Measurements from ENCODE around the gene C19orf38. TPM values are rescaled to one million over a fixed set of nuclear protein-coding genes. Genes with fewer than 3 reads are reported as not detected.
"Not testable (repeated sequence)": the region's sequence is repeated elsewhere in the genome, so short reads cannot be mapped to it uniquely, and the experiment has no call there.

C19orf38 gene
- total RNA-seq, 1 donor from 2014 or later = 0.96 TPM

DNA sequence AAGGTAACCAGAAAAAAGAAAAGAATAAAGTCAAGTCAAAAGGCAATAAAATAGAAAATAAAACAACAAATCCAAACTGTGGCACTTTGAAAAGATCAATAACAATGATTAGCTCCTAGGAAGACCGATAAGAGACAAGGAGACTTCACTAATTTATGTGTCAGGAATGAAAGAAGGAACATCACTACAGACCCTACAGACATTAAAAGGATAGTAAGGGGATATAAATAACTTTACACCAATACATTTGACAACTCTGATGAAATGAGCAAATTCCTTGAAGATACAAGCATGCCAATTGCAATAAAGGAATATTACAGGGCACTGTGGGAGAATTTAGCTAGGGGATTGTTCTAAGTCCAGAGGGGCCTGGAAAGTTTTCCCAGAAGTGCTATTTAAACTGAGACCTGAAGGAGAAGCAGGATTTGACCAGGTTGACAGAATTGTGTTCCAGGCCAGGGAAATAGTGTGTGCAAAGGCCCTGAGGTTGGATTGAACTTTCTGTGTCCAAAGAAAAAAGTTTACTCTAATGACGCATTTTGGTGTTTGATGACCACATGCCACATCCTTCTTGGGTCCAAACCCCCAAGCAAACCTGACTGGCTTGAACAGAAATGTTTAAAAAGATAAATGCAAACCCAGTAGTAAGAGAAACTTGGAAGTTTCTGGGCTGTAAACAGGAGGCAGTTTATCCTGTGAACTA is 1.6 kb upstream of the C19orf38 start:
- ATAC-seq (no peak), DNase-seq (ENCODE audit: low spot score) (no peak)

DNA sequence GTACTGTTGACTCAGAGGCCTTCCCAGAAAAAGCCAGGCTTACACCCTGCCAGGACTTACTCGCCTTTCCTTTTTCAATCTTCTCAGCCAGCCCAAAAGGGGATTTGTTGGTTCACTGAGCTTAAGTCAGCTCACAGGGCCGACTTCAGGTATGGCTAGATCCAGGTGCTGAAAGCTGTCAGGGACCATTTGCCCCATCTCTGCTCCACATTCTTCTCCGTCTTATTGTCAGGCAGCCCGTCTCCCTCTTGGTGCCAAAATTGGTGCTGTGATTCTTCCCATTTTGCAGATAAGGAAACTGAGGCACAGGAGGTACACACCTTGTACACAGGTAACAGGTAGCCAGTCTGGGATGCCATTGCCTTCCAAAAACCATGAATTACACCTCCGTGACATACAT is 2.4 kb downstream of the C19orf38 start:
- ATAC-seq (no peak), DNase-seq (ENCODE audit: low spot score) (no peak)

DNA sequence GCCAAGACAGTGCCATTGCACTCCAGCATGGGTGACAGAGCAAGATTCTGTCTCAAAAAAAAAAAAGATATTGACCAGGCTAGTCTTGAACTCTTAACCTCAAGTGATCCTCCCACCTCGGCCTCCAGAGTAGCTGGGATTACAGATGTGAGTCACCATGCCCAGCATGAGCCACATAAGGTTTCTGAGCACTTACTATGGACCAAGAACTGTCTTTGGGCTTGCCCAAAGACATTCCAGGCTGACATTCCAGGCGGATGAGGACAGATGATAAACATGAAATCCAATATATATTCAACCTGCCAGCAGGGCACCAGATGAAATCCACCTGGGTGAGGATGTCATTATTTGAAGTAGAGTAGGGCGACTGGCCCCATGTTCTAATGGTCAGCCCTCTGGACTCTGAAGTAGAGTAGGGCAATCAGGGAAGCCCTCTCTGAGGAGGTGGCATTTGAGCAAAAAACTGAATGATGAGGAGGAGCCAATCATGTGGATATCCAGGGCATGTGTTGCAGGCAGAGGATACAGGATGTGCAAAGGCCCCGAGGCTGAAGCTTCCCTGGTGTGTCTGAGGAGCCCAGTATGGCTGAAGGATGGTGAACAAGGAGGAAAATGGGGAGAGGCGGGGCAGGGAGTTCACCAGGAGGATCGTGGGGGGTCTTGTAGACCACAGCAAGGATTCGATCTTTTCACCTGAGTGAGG is 4.0 kb downstream of the C19orf38 start:
- DNase-seq (ENCODE audit: low spot score) (no peak), ATAC-seq (no peak)

DNA sequence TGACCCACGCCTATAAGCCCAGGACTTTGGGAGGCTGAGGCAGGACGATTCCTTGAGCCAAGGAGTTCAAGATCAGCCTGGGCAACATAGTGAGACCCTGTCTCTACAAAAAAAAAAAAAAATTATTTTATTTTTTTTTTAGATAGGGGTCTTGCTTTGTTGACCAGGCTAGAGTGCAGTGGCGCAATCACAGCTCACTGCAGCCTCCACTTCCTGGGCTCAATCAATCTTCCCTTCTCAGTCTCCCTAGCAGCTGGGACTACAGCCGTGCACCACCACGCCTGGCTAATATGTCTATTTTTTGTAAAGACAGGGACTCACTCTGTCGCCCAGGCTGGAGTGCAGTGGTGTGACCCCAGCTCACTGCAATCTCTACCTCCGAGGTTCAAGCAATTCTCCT is 4.7 kb downstream of the C19orf38 start:
- no peak for DNase-seq (ENCODE audit: low spot score)

GRCh38 chr19:10854350-10855089 is 6.3 kb downstream of the C19orf38 start:
- no peak for ATAC-seq
- no peak for DNase-seq (ENCODE audit: low spot score)

More for the DNA sequence above, 4.7 kb downstream of the C19orf38 start:
- no peak for ATAC-seq

GRCh38 chr19:10855879-10856522 is 7.8 kb downstream of the C19orf38 start:
- DNase-seq (ENCODE audit: low spot score) (no peak), ATAC-seq (peak; percentile 58)

- ATAC-seq; DNase-seq (ENCODE audit: low spot score): not testable (repeated sequence)
These were observed 8.7 kb downstream of the C19orf38 start for GRCh38 chr19:10856899-10857298.

DNA sequence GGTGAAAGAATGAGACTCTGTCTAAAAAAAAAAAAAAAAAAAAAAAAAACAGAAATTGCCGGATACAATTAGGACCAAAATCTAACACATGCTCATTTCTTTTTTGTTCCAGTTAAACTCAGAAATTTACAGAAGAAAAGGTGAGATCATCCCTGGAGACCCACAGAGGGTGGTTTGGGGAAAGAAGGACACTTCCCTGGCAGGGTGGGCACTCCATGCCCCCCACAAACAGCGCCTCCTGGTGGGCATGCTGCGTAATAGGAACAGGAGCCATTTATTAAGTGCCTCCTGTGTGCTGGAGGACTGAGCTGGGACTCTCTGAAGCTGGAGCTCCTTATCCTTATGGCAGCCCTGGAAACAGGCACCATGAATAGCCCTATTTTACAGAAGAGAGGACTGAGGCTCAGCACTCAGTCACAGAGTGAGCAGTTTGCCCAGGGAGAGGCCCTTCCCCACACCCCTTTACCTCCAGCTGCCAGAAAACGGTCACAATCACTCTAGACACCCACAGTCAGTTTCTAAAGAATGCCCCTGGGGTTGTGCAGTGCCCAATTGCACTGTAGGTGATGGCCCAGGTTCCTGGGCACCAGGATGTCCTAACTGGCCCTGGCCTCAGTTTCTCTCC is 10.1 kb downstream of the C19orf38 start:
- no peak for DNase-seq (ENCODE audit: low spot score)
- peak; percentile 28 for ATAC-seq

- no peak for DNase-seq (ENCODE audit: low spot score)
These were observed 13.0 kb downstream of the C19orf38 start for GRCh38 chr19:10861103-10861651.

GRCh38 chr19:10862561-10863106 is 14.4 kb downstream of the C19orf38 start:
- ATAC-seq (no peak), DNase-seq (ENCODE audit: low spot score) (no peak)

More at GRCh38 chr19:10861103-10861651, 13.0 kb downstream of the C19orf38 start:
- peak; percentile 42 for ATAC-seq

- DNase-seq (ENCODE audit: low spot score) = no peak
These were observed 15.0 kb downstream of the C19orf38 start for GRCh38 chr19:10863107-10863717.

GRCh38 chr19:10864538-10864899 is 16.3 kb downstream of the C19orf38 start:
- peak; percentile 83 for DNase-seq (ENCODE audit: low spot score)
- peak; percentile 95 for ATAC-seq

More at GRCh38 chr19:10863107-10863717, 15.0 kb downstream of the C19orf38 start:
- no peak for ATAC-seq

- ATAC-seq (no peak), DNase-seq (ENCODE audit: low spot score) (no peak)
These were observed 18.3 kb downstream of the C19orf38 start for GRCh38 chr19:10866495-10866894.

GRCh38 chr19:10868872-10869547 is 20.8 kb downstream of the C19orf38 start:
- no peak for ATAC-seq

DNA sequence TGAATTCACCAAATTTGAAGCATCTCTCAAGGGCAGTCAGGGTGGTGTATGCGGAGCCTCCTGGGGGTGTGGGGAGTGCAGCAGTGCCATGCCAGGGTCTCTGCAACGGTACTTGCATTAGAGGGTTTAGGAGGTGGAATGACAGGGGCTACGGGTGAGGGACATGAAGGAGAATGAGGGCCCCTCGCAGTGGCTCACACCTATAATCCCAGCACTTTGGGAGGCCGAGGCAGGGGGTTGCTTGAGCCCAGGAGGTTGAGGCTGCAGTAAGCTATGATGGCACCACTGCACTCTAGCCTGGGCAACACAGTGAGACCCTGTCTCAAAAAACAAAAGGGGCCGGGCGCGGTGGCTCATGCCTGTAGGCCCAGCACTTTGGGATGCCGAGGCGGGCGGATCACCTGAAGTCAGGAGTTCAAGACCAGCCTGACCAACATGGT is 21.7 kb downstream of the C19orf38 start:
- not testable (repeated sequence) for ATAC-seq; DNase-seq (ENCODE audit: low spot score)

More at GRCh38 chr19:10868872-10869547, 20.8 kb downstream of the C19orf38 start:
- DNase-seq (ENCODE audit: low spot score) = no peak

DNA sequence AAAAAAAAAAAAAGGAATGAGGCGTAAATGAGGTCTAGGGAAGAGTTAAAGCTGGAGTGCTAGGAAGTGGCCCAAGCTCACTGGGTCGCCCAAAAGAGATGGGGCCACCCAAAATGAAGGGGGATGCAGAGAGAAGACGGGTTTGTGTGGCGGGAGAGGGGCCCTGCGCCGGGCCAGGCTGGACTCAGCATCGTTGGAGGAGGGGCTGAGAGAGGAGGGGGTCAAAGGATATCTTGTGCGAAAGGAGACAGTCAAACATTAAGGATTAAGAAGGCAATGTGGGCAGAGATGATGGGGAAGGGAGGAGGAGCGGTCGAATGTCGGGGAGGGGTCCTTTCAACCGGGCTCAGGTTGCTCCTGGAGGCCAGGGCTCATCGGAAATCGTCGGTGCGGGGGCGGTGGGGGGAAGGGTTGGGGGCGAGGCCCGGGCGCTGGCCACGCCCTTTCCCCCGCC is 22.3 kb downstream of the C19orf38 start:
- ATAC-seq = no peak
- DNase-seq (ENCODE audit: low spot score) = no peak

GRCh38 chr19:10870955-10871603 is 22.9 kb downstream of the C19orf38 start, which contains the start of gene CARM1:
Gene CARM1, plus strand, starts transcription at chr19:10871553. Its CDS starts 150 bp downstream, at chr19:10871703.
- ATAC-seq (peak; percentile 90), DNase-seq (ENCODE audit: low spot score) (peak; percentile 100)

All from left lobe of liver (tissue), 2 donors.